ENCODE data around the gene ACAP1.

The ACAP1 gene

GRCh38 chr17:7392696-7393612 is 56.6 kb downstream of the ACAP1 start:
- DNase-seq = no peak

- no peak for DNase-seq
These were observed 57.5 kb downstream of the ACAP1 start for GRCh38 chr17:7393613-7394451.

- DNase-seq = no peak
These were observed 58.3 kb downstream of the ACAP1 start, which contains the start of gene PLSCR3 for GRCh38 chr17:7394452-7395191. Gene PLSCR3 (minus strand): TSS chr17:7394525. CDS start chr17:7394110, 415 bp downstream.

GRCh38 chr17:7396147-7396546 is 59.8 kb downstream of the ACAP1 start:
- no peak for DNase-seq

- no peak for DNase-seq
These were observed 62.3 kb downstream of the ACAP1 start for GRCh38 chr17:7398612-7399011.

Data from NCI-H524 treated with DMSO at 0.1 percent for 48 hours (cell line).